ENCODE results near the gene GPR87.

DNA sequence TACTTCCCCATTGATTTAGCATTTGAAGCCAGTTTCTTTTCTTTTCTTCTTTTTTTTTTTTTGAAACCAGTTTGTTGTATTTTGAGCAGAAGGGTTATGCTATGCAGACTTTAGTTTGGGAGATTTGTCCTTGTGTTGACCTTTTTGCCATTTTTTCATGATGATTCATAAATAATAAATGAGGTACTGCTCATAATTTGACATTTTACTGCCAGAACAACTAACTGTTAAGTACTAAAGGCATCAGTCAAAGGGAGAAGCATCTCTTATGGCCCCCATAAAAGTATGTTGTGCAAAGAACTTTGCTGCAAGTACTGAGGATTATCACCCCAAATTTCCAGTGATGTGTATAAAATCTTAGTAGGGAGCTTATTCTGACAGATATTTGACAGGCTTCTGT is 1.7 kb upstream of the GPR87 start:
- TF ChIP-seq EZH2 (IDR thresholded peaks at IDR 0.05; ENCODE audit: borderline replicate concordance, low read depth, low read length, poor library complexity, severe bottlenecking), result no peak
- TF ChIP-seq, protein P1, sequence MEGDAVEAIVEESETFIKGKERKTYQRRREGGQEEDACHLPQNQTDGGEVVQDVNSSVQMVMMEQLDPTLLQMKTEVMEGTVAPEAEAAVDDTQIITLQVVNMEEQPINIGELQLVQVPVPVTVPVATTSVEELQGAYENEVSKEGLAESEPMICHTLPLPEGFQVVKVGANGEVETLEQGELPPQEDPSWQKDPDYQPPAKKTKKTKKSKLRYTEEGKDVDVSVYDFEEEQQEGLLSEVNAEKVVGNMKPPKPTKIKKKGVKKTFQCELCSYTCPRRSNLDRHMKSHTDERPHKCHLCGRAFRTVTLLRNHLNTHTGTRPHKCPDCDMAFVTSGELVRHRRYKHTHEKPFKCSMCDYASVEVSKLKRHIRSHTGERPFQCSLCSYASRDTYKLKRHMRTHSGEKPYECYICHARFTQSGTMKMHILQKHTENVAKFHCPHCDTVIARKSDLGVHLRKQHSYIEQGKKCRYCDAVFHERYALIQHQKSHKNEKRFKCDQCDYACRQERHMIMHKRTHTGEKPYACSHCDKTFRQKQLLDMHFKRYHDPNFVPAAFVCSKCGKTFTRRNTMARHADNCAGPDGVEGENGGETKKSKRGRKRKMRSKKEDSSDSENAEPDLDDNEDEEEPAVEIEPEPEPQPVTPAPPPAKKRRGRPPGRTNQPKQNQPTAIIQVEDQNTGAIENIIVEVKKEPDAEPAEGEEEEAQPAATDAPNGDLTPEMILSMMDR (conservative IDR thresholded peaks at IDR 0.05; ENCODE audit: low read depth, low read length), result no peak
